ENCODE data around the gene SLX4. TPM values are rescaled to one million over a fixed set of nuclear protein-coding genes. Genes with fewer than 3 reads are reported as not detected.

SLX4 gene
- total RNA-seq, 1 donor from 2014 or later, result 7.1 TPM

DNA sequence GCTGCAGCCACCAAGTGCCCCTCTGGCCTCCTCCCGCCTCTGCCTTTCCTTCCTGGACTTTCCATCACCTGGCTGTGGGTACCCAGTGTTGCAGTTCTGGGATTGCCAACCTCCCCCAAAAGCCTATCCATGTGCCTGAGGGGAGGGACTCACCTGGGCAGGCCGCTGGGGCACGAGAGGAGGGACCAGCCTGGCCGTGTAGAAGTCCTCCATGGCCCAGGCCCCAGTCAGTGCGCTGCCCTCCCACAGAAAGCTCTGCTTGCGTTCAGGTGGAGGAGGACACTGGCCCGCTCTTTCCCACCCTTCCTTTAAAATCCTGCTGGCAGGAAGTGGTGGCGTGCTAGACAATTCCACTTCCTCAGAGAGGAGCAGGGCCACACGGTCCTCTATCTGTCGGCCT lies 14.2 kb downstream of the SLX4 start:
- H3K36me3 Mint-ChIP-seq (ENCODE audit: unreplicated experiment), result peaks cover 23% of the 10 kb centered on the region
- no peaks in the 10 kb centered on the region for H3K27me3 Mint-ChIP-seq (ENCODE audit: unreplicated experiment)
- no peak for DNase-seq (ENCODE audit: extremely low spot score, unreplicated experiment)
- no peak overlapping the region for H3K4me3 Mint-ChIP-seq (ENCODE audit: unreplicated experiment)
- no peaks in the 10 kb centered on the region for H3K4me1 Mint-ChIP-seq (ENCODE audit: unreplicated experiment)
- TF ChIP-seq, protein P1, sequence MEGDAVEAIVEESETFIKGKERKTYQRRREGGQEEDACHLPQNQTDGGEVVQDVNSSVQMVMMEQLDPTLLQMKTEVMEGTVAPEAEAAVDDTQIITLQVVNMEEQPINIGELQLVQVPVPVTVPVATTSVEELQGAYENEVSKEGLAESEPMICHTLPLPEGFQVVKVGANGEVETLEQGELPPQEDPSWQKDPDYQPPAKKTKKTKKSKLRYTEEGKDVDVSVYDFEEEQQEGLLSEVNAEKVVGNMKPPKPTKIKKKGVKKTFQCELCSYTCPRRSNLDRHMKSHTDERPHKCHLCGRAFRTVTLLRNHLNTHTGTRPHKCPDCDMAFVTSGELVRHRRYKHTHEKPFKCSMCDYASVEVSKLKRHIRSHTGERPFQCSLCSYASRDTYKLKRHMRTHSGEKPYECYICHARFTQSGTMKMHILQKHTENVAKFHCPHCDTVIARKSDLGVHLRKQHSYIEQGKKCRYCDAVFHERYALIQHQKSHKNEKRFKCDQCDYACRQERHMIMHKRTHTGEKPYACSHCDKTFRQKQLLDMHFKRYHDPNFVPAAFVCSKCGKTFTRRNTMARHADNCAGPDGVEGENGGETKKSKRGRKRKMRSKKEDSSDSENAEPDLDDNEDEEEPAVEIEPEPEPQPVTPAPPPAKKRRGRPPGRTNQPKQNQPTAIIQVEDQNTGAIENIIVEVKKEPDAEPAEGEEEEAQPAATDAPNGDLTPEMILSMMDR (IDR thresholded peaks at IDR 0.05), result no peak
- no peaks in the 10 kb centered on the region for H3K9me3 Mint-ChIP-seq (ENCODE audit: unreplicated experiment)
- H3K27ac Mint-ChIP-seq (ENCODE audit: unreplicated experiment), result no peak overlapping the region

DNA sequence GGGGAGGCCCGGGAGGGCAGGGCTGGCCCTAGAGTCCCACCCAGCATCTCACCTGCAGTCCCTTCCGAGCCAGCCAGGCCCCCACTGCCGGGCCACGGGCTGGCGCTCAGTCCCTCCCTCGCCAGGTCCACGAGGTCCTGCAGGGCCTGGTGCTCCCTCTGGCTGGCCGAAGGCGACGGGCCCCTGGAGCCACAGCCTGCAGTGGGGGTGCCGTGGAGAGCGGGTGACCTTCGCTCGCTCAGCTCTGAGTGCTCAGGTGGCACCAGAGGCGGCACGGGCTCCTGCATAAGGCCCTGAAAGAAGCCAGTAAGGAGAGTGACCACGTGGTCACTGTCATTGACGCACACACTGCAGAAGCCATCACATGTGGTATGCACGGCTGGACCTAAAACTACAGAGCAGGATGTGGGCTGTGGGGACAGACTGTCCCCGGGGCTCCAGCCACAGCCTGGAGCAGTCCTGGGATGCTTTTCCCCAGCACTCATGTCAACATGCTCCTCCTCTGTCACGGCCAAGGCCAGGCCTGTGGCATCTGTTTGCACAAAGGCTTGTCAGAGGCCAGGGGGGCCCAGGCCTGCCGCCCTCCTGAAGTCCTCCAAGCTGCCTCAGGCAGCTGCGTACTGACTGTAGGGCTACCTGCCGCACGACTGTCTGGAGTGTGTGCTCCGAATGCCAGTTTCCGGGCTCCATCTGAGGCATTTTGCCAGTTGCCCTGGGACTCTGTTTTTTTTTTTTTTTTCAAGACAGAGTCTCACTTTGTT lies 15.1 kb downstream of the SLX4 start:
- Mint-ChIP-seq H3K36me3 (ENCODE audit: unreplicated experiment) (peaks cover 23% of the 10 kb centered on the region), H3K27ac (ENCODE audit: unreplicated experiment) (no peak overlapping the region), H3K9me3 (ENCODE audit: unreplicated experiment) (no peaks in the 10 kb centered on the region), H3K4me1 (ENCODE audit: unreplicated experiment) (no peaks in the 10 kb centered on the region), H3K4me3 (ENCODE audit: unreplicated experiment) (no peak overlapping the region), H3K27me3 (ENCODE audit: unreplicated experiment) (no peaks in the 10 kb centered on the region)
- no peak for DNase-seq (ENCODE audit: extremely low spot score, unreplicated experiment)
- TF ChIP-seq, protein P1 (IDR thresholded peaks at IDR 0.05), result no peak

DNA sequence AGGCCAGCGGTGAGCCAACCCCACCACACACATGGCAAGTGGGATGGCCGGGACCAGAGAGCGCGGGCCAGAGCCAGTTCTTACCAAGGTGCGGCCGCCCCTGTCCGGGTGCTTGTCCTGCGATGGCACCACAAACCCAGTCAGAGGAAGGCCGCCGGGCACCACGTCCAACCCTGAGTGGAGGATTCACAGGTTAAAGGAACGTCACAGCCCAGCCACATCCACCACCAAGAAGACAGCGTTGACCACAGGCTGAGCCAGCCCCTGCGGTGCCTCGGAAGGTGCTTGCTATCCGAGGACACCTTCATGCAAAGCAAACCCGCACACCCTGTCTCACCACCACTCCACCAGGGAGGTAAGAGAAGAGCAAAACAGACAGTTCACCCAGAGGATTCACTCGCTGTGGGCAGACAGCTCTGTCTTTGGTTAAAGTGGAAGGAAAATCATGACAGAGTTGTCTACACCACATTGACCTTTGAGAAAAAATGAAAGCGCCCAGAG lies 15.8 kb downstream of the SLX4 start:
- Mint-ChIP-seq H3K9me3 (ENCODE audit: unreplicated experiment) (no peaks in the 10 kb centered on the region), H3K27me3 (ENCODE audit: unreplicated experiment) (no peaks in the 10 kb centered on the region), H3K4me3 (ENCODE audit: unreplicated experiment) (no peak overlapping the region), H3K4me1 (ENCODE audit: unreplicated experiment) (no peaks in the 10 kb centered on the region), H3K27ac (ENCODE audit: unreplicated experiment) (no peak overlapping the region), H3K36me3 (ENCODE audit: unreplicated experiment) (peaks cover 23% of the 10 kb centered on the region)
- DNase-seq (ENCODE audit: extremely low spot score, unreplicated experiment), result no peak
- TF ChIP-seq, protein P1 (IDR thresholded peaks at IDR 0.05), result no peak

DNA sequence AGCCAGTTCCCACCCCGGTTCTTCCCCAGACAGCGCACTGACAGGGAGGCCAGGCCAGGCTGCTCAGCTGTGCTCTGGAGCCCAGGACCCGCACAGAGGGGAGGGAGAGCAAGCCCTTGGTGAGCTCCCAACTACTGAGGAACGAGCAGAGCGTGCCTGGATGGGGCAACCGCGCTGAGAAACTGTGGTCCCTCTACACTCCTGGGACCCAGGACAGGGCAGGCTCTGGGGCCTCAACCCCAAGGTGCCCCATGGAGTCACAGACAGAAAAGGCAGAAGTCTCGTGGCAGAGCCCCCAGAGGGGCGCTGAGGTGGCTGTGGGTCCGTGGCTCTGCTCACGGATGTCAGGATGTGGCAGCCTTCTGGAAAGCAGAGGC lies 16.3 kb downstream of the SLX4 start:
- Mint-ChIP-seq H3K27ac (ENCODE audit: unreplicated experiment) (no peak overlapping the region), H3K4me1 (ENCODE audit: unreplicated experiment) (no peaks in the 10 kb centered on the region), H3K27me3 (ENCODE audit: unreplicated experiment) (no peaks in the 10 kb centered on the region), H3K9me3 (ENCODE audit: unreplicated experiment) (no peaks in the 10 kb centered on the region), H3K36me3 (ENCODE audit: unreplicated experiment) (peaks cover 24% of the 10 kb centered on the region), H3K4me3 (ENCODE audit: unreplicated experiment) (no peak overlapping the region)
- DNase-seq (ENCODE audit: extremely low spot score, unreplicated experiment), result no peak
- TF ChIP-seq, protein P1 (IDR thresholded peaks at IDR 0.05), result no peak

DNA sequence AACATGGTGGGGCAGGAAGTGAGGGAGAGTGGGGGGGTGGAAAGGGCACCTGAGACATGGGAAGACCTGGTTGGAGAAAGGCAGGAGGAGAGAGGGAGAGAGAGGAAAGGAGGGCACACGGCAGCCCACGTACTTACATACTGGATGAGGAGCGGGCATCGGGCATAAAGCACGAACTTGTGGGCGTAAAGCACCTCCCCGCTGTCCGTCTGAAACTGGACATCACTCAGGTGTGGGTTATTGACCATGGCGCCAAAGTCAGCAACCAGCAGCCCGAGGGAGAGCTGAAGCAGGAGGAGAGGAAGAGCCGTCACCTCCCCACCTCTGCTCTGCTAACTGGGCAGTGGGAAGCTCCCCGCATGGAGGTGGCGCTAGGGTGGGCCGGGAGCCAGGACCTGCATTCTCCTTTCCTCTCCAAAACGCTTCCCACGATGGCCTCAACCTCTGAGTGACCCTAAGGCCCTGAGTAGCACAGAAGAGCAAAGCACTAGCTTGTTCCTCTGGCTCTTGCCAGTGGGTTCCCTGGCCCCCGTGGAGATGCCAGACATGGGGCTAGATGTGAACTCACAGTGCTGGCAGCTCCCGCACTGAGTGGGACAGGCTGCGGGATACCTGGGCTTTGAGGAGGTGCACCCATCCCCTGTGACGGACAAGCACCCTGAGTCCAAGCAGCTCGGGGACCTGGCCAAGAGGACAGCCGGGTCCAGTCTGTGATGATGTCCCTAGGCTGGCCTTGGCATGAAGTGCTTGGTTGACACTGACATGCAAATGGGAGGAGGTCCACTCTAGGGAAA lies 16.9 kb downstream of the SLX4 start:
- TF ChIP-seq, protein P1 (IDR thresholded peaks at IDR 0.05), result no peak
- H3K9me3 Mint-ChIP-seq (ENCODE audit: unreplicated experiment), result no peaks in the 10 kb centered on the region
- no peak overlapping the region for H3K4me3 Mint-ChIP-seq (ENCODE audit: unreplicated experiment)
- DNase-seq (ENCODE audit: extremely low spot score, unreplicated experiment), result no peak
- no peaks in the 10 kb centered on the region for H3K27me3 Mint-ChIP-seq (ENCODE audit: unreplicated experiment)
- no peak overlapping the region for H3K27ac Mint-ChIP-seq (ENCODE audit: unreplicated experiment)
- H3K36me3 Mint-ChIP-seq (ENCODE audit: unreplicated experiment), result peaks cover 21% of the 10 kb centered on the region
- H3K4me1 Mint-ChIP-seq (ENCODE audit: unreplicated experiment), result no peaks in the 10 kb centered on the region
